Measurements from ENCODE around the gene SPAG16.

SPAG16 gene

GRCh38 chr2:213644926-213645325 is 360.7 kb downstream of the SPAG16 start:
- no peak overlapping the region for H2AFZ ChIP-seq (ENCODE audit: low read length)
- H3K4me2 ChIP-seq (ENCODE audit: low read length), result no peak overlapping the region
- no peaks in the 10 kb centered on the region for H3K9me3 ChIP-seq (ENCODE audit: low read length)
- H4K20me1 ChIP-seq (ENCODE audit: insufficient read depth, low read length), result no peaks in the 10 kb centered on the region
- H3K79me2 ChIP-seq (ENCODE audit: insufficient read depth, low read length), result no peaks in the 10 kb centered on the region
- TF ChIP-seq CTCF (IDR thresholded peaks at IDR 0.05; ENCODE audit: low read length) (no peak), EZH2 (IDR thresholded peaks at IDR 0.05; ENCODE audit: borderline replicate concordance, low read length) (no peak)
- no peaks in the 10 kb centered on the region for H3K4me1 ChIP-seq (ENCODE audit: insufficient read depth, low read length, severe bottlenecking)
- no peaks in the 10 kb centered on the region for H3K36me3 ChIP-seq (ENCODE audit: insufficient read depth, low read length)
- H3K4me3 ChIP-seq (ENCODE audit: low read depth, low read length, poor library complexity, severe bottlenecking), result no peak overlapping the region
- no peaks in the 10 kb centered on the region for H3K9me2 ChIP-seq (ENCODE audit: low read depth, low read length)
- H3K27me3 ChIP-seq (ENCODE audit: insufficient read depth, low read length), result no peaks in the 10 kb centered on the region
- no peak overlapping the region for H3K9ac ChIP-seq (ENCODE audit: low read length)
- no peaks in the 10 kb centered on the region for H3F3A ChIP-seq (ENCODE audit: insufficient read depth, low read length)
- no peak overlapping the region for H3K27ac ChIP-seq (ENCODE audit: low read depth, low read length, poor library complexity, severe bottlenecking)

DNA sequence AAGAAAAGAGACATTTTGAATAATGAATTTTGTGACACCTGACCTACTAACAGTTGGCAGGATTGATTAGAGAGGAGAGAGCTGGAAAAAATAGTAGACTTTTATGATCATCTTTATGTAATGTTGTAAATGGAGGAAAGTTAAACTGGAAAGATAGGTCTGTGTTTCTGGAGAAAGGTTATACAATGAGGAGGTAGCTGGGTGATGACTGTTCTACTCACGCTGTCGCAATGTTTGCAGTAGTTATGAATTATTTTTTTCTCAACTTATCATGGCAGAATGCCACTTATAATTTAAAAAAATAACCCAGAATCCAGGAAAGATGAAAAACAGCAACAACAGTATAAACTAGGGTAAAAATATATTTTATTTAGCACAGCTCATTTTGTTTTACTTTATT is 364.9 kb downstream of the SPAG16 start:
- no peaks in the 10 kb centered on the region for H3F3A ChIP-seq (ENCODE audit: insufficient read depth, low read length)
- H4K20me1 ChIP-seq (ENCODE audit: insufficient read depth, low read length), result no peaks in the 10 kb centered on the region
- H3K79me2 ChIP-seq (ENCODE audit: insufficient read depth, low read length), result no peaks in the 10 kb centered on the region
- H3K27me3 ChIP-seq (ENCODE audit: insufficient read depth, low read length), result no peaks in the 10 kb centered on the region
- H3K9me3 ChIP-seq (ENCODE audit: low read length), result no peaks in the 10 kb centered on the region
- H3K36me3 ChIP-seq (ENCODE audit: insufficient read depth, low read length), result no peaks in the 10 kb centered on the region
- H3K27ac ChIP-seq (ENCODE audit: low read depth, low read length, poor library complexity, severe bottlenecking), result no peak overlapping the region
- no peak overlapping the region for H2AFZ ChIP-seq (ENCODE audit: low read length)
- no peak overlapping the region for H3K9ac ChIP-seq (ENCODE audit: low read length)
- H3K4me3 ChIP-seq (ENCODE audit: low read depth, low read length, poor library complexity, severe bottlenecking), result no peak overlapping the region
- no peak overlapping the region for H3K4me2 ChIP-seq (ENCODE audit: low read length)
- no peaks in the 10 kb centered on the region for H3K4me1 ChIP-seq (ENCODE audit: insufficient read depth, low read length, severe bottlenecking)
- TF ChIP-seq EZH2 (IDR thresholded peaks at IDR 0.05; ENCODE audit: borderline replicate concordance, low read length) (no peak), CTCF (IDR thresholded peaks at IDR 0.05; ENCODE audit: low read length) (no peak)
- no peaks in the 10 kb centered on the region for H3K9me2 ChIP-seq (ENCODE audit: low read depth, low read length)

DNA sequence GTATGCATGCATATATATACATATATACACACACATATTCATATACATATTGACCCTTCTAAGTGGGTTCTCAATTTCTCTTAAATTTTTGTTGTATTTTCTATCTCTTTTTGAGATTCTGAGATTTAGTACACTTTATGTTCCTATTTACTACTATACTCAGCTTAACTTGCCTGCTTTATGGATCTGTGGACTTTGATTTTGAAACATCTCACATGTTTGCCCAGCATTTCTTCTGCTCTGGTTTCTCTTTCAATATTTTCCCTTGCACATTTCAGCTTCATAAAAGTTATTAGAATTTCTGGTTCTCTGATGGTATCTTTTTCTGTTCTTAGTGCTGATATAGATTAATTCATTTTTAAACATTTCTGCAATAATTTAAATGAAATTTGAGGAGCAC is 380.6 kb downstream of the SPAG16 start:
- H3K36me3 ChIP-seq (ENCODE audit: insufficient read depth, low read length), result no peaks in the 10 kb centered on the region
- H3K4me3 ChIP-seq (ENCODE audit: low read depth, low read length, poor library complexity, severe bottlenecking), result no peak overlapping the region
- no peak for TF ChIP-seq CTCF (IDR thresholded peaks at IDR 0.05; ENCODE audit: low read length)
- TF ChIP-seq EZH2 (IDR thresholded peaks at IDR 0.05; ENCODE audit: borderline replicate concordance, low read length), result no peak
- no peaks in the 10 kb centered on the region for H3K4me1 ChIP-seq (ENCODE audit: insufficient read depth, low read length, severe bottlenecking)
- no peak overlapping the region for H2AFZ ChIP-seq (ENCODE audit: low read length)
- H3K4me2 ChIP-seq (ENCODE audit: low read length), result no peak overlapping the region
- no peaks in the 10 kb centered on the region for H3K9me2 ChIP-seq (ENCODE audit: low read depth, low read length)
- H3K79me2 ChIP-seq (ENCODE audit: insufficient read depth, low read length), result no peaks in the 10 kb centered on the region
- no peaks in the 10 kb centered on the region for H3K9me3 ChIP-seq (ENCODE audit: low read length)
- no peaks in the 10 kb centered on the region for H3F3A ChIP-seq (ENCODE audit: insufficient read depth, low read length)
- no peak overlapping the region for H3K9ac ChIP-seq (ENCODE audit: low read length)
- no peaks in the 10 kb centered on the region for H3K27me3 ChIP-seq (ENCODE audit: insufficient read depth, low read length)
- H4K20me1 ChIP-seq (ENCODE audit: insufficient read depth, low read length), result no peaks in the 10 kb centered on the region
- no peak overlapping the region for H3K27ac ChIP-seq (ENCODE audit: low read depth, low read length, poor library complexity, severe bottlenecking)

Data from OCI-LY1 (cell line).